H9 (cell line): ENCODE results near the gene DHRSX. TPM values are rescaled to one million over a fixed set of nuclear protein-coding genes. Genes with fewer than 3 reads are reported as not detected.

Experiments used
- DNase-seq: peaks from one replicate; pipeline ENCODE4 v3.0.0-alpha.2; 2017
- H2AFZ ChIP-seq: one replicate; pipeline ENCODE4 v1.6.1; 2013; ENCODE audit warnings: mild to moderate bottlenecking, low read length, control low read depth, moderate library complexity
- H2AK5ac ChIP-seq: 2 replicates; pipeline ENCODE4 v1.6.1; 2013; ENCODE audit warnings: low read length, control low read depth, mixed read lengths; ENCODE audit not compliant: insufficient read length
- H2BK120ac ChIP-seq: one replicate; pipeline ENCODE4 v1.6.1; 2013; ENCODE audit warnings: low read depth, mild to moderate bottlenecking, low read length, control low read depth, inconsistent platforms; ENCODE audit not compliant: poor library complexity, severe bottlenecking
- H2BK12ac ChIP-seq: 2 replicates; pipeline ENCODE4 v1.6.1; 2013; ENCODE audit warnings: low read length, control low read depth, mixed read lengths, low read depth; ENCODE audit not compliant: insufficient read length
- H2BK15ac ChIP-seq: 2 replicates; pipeline ENCODE4 v1.6.1; 2013; ENCODE audit warnings: low read depth, low read length, control low read depth
- H2BK20ac ChIP-seq: one replicate; pipeline ENCODE4 v1.6.1; 2013; ENCODE audit warnings: low read depth, mild to moderate bottlenecking, low read length, control low read depth, inconsistent platforms; ENCODE audit not compliant: poor library complexity, severe bottlenecking
- H2BK5ac ChIP-seq: 2 replicates; pipeline ENCODE4 v1.6.1; 2013; ENCODE audit warnings: low read length, control low read depth, mixed read lengths; ENCODE audit not compliant: insufficient read length
- H3K14ac ChIP-seq: 2 replicates; pipeline ENCODE4 v1.6.1; 2013; ENCODE audit warnings: low read length, control low read depth; ENCODE audit not compliant: insufficient read depth
- H3K18ac ChIP-seq: 2 replicates; pipeline ENCODE4 v1.6.1; 2013; ENCODE audit warnings: low read depth, mild to moderate bottlenecking, mixed read lengths, low read length, control low read depth; ENCODE audit not compliant: insufficient read length
- H3K23ac ChIP-seq: 2 replicates; pipeline ENCODE4 v1.6.1; 2013; ENCODE audit warnings: low read length, control low read depth, mixed read lengths, low read depth; ENCODE audit not compliant: insufficient read length
- H3K23me2 ChIP-seq: 2 replicates; pipeline ENCODE4 v1.6.1; 2013; ENCODE audit warnings: low read depth, mild to moderate bottlenecking, mixed read lengths, low read length, control low read depth; ENCODE audit not compliant: insufficient read length, poor library complexity, severe bottlenecking
- H3K27ac ChIP-seq: 2 replicates; pipeline ENCODE4 v1.5.1; 2013; ENCODE audit warnings: low read length, control low read depth, mixed read lengths, low read depth; ENCODE audit not compliant: insufficient read length
- H3K27me3 ChIP-seq: 2 replicates; pipeline ENCODE4 v1.6.1; 2013; ENCODE audit warnings: low read length, control low read depth, inconsistent platforms; ENCODE audit not compliant: insufficient read depth
- H3K4ac ChIP-seq: 2 replicates; pipeline ENCODE4 v1.6.1; 2013; ENCODE audit warnings: low read depth, mild to moderate bottlenecking, control low read depth, inconsistent platforms, low read length, moderate library complexity
- H3K4me1 ChIP-seq: 2 replicates; pipeline ENCODE4 v1.6.1; 2013; ENCODE audit warnings: low read length, control low read depth, inconsistent platforms; ENCODE audit not compliant: insufficient read depth
- H3K4me2 ChIP-seq: 2 replicates; pipeline ENCODE4 v1.6.1; 2013; ENCODE audit warnings: low read length, control low read depth, mixed read lengths; ENCODE audit not compliant: insufficient read length, insufficient read depth
- H3K56ac ChIP-seq: 2 replicates; pipeline ENCODE4 v1.6.1; 2013; ENCODE audit warnings: low read depth, mild to moderate bottlenecking, mixed read lengths, low read length, control low read depth; ENCODE audit not compliant: insufficient read length
- H3K79me1 ChIP-seq: 2 replicates; pipeline ENCODE4 v1.6.1; 2013; ENCODE audit warnings: low read depth, mild to moderate bottlenecking, moderate library complexity, low read length, control low read depth, inconsistent platforms; ENCODE audit not compliant: insufficient read depth, poor library complexity, severe bottlenecking
- H3K79me2 ChIP-seq: 2 replicates; pipeline ENCODE4 v1.6.1; 2013; ENCODE audit warnings: low read length, control low read depth, inconsistent platforms; ENCODE audit not compliant: insufficient read depth
- H3K9ac ChIP-seq: 2 replicates; pipeline ENCODE4 v1.6.1; 2013; ENCODE audit warnings: low read length, control low read depth, mixed read lengths; ENCODE audit not compliant: insufficient read length; ENCODE audit errors: extremely low read depth
- H3K9me3 ChIP-seq: one replicate; pipeline ENCODE4 v1.6.1; 2013; ENCODE audit warnings: low read depth, low read length, inconsistent platforms; ENCODE audit not compliant: control insufficient read depth
- H3T11ph ChIP-seq: one replicate; pipeline ENCODE4 v1.6.1; 2013; ENCODE audit warnings: mild to moderate bottlenecking, low read length, control low read depth, inconsistent platforms
- H4K20me1 ChIP-seq: one replicate; pipeline ENCODE4 v1.6.1; 2013; ENCODE audit not compliant: control insufficient read depth, insufficient read length, insufficient read depth
- H4K5ac ChIP-seq: 2 replicates; pipeline ENCODE4 v1.6.1; 2013; ENCODE audit warnings: low read depth, mild to moderate bottlenecking, mixed read lengths, low read length, control low read depth; ENCODE audit not compliant: insufficient read length
- H4K8ac ChIP-seq: replicated peaks from 2 replicates; pipeline ENCODE4 v1.6.1; 2013; ENCODE audit warnings: low read length, control low read depth, mixed read lengths, low read depth; ENCODE audit not compliant: insufficient read length
- H4K91ac ChIP-seq: 2 replicates; pipeline ENCODE4 v1.6.1; 2013; ENCODE audit warnings: low read depth, mild to moderate bottlenecking, moderate library complexity, mixed read lengths, low read length, control low read depth; ENCODE audit not compliant: insufficient read length
- H3K27ac Mint-ChIP-seq, 3 experiments: 2 replicates in 2 of 3; 3 replicates in 1 of 3; pipeline ENCODE4 v1.8.0; 2020 to 2021; ENCODE audit warnings: mixed read lengths in 3 of 3, mild to moderate bottlenecking in 1 of 3, moderate library complexity in 1 of 3
- H3K27me3 Mint-ChIP-seq: 2 replicates; pipeline ENCODE4 v1.8.0; 2021; ENCODE audit warnings: low read depth, mild to moderate bottlenecking, moderate library complexity, mixed read lengths
- H3K36me3 Mint-ChIP-seq, 3 experiments: 2 replicates in 2 of 3; 3 replicates in 1 of 3; pipeline ENCODE4 v1.8.0; 2020 to 2021; ENCODE audit warnings: low read depth in 3 of 3, mixed read lengths in 3 of 3; ENCODE audit not compliant: insufficient read depth in 1 of 3
- H3K4me1 Mint-ChIP-seq, 2 experiments: 2 replicates each; pipeline ENCODE4 v1.8.0; 2020; ENCODE audit warnings: mixed read lengths in 2 of 2
- H3K4me3 Mint-ChIP-seq, 2 experiments: 2 replicates in 1 of 2; 3 replicates in 1 of 2; pipeline ENCODE4 v1.8.0; 2020 to 2021; ENCODE audit warnings: mild to moderate bottlenecking in 2 of 2, mixed read lengths in 2 of 2, moderate library complexity in 1 of 2
- H3K9me3 Mint-ChIP-seq, 2 experiments: 2 replicates in 1 of 2; 3 replicates in 1 of 2; pipeline ENCODE4 v1.8.0; 2020; ENCODE audit warnings: mild to moderate bottlenecking in 2 of 2, mixed read lengths in 2 of 2, moderate library complexity in 1 of 2
- WGBS: extraction: QIAGEN DNeasy Blood & Tissue Kit; methylation state at CpG from one replicate; pipeline ENCODE4 v1.1.7; 2013; ENCODE audit warnings: missing lambda C conversion rate, low lambda C conversion rate, mixed read lengths; ENCODE audit not compliant: insufficient read length; ENCODE audit errors: extremely low coverage; 5-methylcytosine and 5-hydroxymethylcytosine counted together
- total RNA-seq: library from RNA; stranded (reverse); gene quantifications from 2 replicates; pipeline ENCODE4 v1.2.1, GENCODE V29; 2021
- TF ChIP-seq, protein P1 (sequence below): fragments of 200-600 bp; sonication (generic); conservative IDR thresholded peaks from 3 replicates; pipeline ENCODE4 v1.8.0; 2021; ENCODE audit warnings: antibody characterized with exemption, mild to moderate bottlenecking

DHRSX gene
- total RNA-seq, 1 experiment from 2014 or later, result 44.0 TPM

GRCh38 chrX:2549876-2550275 lies 49.1 kb upstream of the DHRSX start:
- Histone ChIP-seq H3K27ac (peak overlapping the region; percentile 62), H3K9ac (no peak overlapping the region), H4K5ac (no peak overlapping the region), H3K4me1 (peaks cover 11% of the 10 kb centered on the region), H3K79me1 (no peaks in the 10 kb centered on the region), H2AK5ac (peak overlapping the region; percentile 57), H2BK120ac (no peak overlapping the region), H3K56ac (no peak overlapping the region), H2BK12ac (peak overlapping the region; percentile 38), H2BK20ac (no peak overlapping the region), H3K4me2 (no peak overlapping the region), H4K8ac (no peak overlapping the region), H3T11ph (peak overlapping the region; percentile 41), H4K91ac (no peak overlapping the region), H3K4ac (no peak overlapping the region; the same call in 1 of the 2 replicates), H3K23ac (no peak overlapping the region), H3K18ac (peak overlapping the region; percentile 77), H3K9me3 (peaks cover 6% of the 10 kb centered on the region), H3K27me3 (no peaks in the 10 kb centered on the region), H2BK5ac (no peak overlapping the region), H3K79me2 (no peaks in the 10 kb centered on the region), H3K23me2 (no peaks in the 10 kb centered on the region), H2AFZ (no peak overlapping the region), H4K20me1 (no peaks in the 10 kb centered on the region), H3K14ac (no peak overlapping the region), H2BK15ac (no peak overlapping the region)
- DNase-seq, result no peak
- TF ChIP-seq, protein P1, sequence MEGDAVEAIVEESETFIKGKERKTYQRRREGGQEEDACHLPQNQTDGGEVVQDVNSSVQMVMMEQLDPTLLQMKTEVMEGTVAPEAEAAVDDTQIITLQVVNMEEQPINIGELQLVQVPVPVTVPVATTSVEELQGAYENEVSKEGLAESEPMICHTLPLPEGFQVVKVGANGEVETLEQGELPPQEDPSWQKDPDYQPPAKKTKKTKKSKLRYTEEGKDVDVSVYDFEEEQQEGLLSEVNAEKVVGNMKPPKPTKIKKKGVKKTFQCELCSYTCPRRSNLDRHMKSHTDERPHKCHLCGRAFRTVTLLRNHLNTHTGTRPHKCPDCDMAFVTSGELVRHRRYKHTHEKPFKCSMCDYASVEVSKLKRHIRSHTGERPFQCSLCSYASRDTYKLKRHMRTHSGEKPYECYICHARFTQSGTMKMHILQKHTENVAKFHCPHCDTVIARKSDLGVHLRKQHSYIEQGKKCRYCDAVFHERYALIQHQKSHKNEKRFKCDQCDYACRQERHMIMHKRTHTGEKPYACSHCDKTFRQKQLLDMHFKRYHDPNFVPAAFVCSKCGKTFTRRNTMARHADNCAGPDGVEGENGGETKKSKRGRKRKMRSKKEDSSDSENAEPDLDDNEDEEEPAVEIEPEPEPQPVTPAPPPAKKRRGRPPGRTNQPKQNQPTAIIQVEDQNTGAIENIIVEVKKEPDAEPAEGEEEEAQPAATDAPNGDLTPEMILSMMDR, result no peak
- Mint-ChIP-seq H3K9me3 (peaks cover 34% of the 10 kb centered on the region in 2 experiments), H3K27ac (peak overlapping the region; percentile 93 to 99 (median 97)), H3K4me3 (no peak overlapping the region), H3K36me3 (peaks cover 20 to 40% (median 22%) of the 10 kb centered on the region in 3 experiments), H3K27me3 (peaks cover 6% of the 10 kb centered on the region), H3K4me1 (peaks cover 35 to 39% of the 10 kb centered on the region in 2 experiments)
- WGBS, result no CpG with 5 or more reads among the region's 7 CpGs
